Stimulated activated naive CD4-positive, alpha-beta T cell treated with Interleukin-2 at 50 U/mL for 16 hours (primary cell): ENCODE measurements around the gene NUFIP2.
A peak's percentile ranks its signal among the peaks of the same experiment; 100 is the strongest.
"Not testable (repeated sequence)": the region's sequence is repeated elsewhere in the genome, so short reads cannot be mapped to it uniquely, and the experiment has no call there.

Source experiments
- DNase-seq: peaks from one replicate; lab custom pipeline; 2025; lab: John Stamatoyannopoulos, UW

NUFIP2 gene

GRCh38 chr17:29238133-29238850 is 55.7 kb downstream of the NUFIP2 start:
- no peak for DNase-seq

- DNase-seq = no peak
Observed at GRCh38 chr17:29237476-29238132, 56.3 kb downstream of the NUFIP2 start.

DNA sequence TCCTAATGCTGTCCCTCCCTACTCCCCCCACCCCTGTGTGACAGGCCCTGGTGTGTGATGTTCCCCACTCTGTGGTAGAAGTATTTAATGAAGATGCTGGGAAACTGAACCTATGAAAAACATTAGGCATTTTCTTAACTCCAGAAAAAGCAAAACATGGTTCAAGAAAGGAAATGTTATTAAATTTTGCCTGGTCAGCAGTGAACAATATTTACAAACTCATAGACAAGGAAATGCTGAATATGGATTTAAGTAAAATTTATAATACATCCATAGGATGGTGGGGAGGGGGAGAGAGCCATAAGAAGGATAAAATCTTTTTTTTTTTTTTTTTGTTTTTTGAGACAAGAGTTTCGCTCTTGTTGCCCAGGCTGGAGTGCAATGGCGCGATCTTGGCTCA is 58.0 kb downstream of the NUFIP2 start:
- DNase-seq = no peak

GRCh38 chr17:29234972-29235371 is 59.0 kb downstream of the NUFIP2 start:
- DNase-seq = not testable (repeated sequence)

DNA sequence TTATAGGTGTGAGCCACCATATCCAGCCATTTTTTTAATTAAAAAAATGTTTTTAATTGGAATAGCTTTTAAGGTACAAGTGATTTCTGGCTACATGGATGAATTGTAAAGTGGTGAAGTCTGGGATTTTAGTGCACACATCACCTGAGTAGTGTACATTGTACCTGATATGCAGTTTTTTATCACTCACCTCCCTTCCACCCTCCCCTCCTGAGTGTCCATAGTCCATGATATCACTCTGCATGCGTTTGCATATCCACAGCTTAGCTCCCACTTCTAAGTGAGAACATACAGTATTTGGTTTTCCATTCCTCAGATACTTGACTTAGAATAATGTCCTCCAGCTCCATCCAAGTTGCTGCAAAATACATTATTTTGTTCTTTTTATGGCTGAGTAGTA is 60.6 kb downstream of the NUFIP2 start:
- no peak for DNase-seq

- no peak for DNase-seq
Observed at GRCh38 chr17:29225396-29225795, 68.6 kb downstream of the NUFIP2 start.

GRCh38 chr17:29221338-29221737 is 72.6 kb downstream of the NUFIP2 start:
- not testable (repeated sequence) for DNase-seq

- DNase-seq = peak; percentile 56
Observed at GRCh38 chr17:29219378-29220047, 74.4 kb downstream of the NUFIP2 start.

- no peak for DNase-seq
Observed at GRCh38 chr17:29216856-29217255, 77.1 kb downstream of the NUFIP2 start.

- no peak for DNase-seq
Observed at GRCh38 chr17:29216181-29216580, 77.8 kb downstream of the NUFIP2 start.

DNA sequence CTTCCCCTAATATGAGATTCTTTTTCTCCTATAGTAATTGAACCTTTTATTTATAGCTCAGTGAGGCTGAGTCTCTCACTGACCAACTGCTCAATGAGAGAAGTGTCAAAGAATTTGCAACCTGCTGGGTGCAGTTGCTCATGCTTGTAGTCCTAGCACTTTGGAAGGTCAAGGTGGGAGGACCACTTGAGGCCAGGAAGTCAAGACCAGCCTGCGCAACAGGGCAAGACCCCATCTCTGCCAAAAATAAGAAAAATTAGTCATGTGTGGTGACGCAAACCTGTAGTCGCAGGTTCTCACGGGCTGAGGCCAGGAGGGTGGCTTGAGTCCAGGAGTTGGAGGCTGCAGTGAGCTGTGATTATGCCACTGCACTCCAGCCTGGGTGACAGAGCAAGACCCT is 78.2 kb downstream of the NUFIP2 start:
- no peak for DNase-seq

- DNase-seq = no peak
Observed at GRCh38 chr17:29215174-29215573, 78.8 kb downstream of the NUFIP2 start.

DNA sequence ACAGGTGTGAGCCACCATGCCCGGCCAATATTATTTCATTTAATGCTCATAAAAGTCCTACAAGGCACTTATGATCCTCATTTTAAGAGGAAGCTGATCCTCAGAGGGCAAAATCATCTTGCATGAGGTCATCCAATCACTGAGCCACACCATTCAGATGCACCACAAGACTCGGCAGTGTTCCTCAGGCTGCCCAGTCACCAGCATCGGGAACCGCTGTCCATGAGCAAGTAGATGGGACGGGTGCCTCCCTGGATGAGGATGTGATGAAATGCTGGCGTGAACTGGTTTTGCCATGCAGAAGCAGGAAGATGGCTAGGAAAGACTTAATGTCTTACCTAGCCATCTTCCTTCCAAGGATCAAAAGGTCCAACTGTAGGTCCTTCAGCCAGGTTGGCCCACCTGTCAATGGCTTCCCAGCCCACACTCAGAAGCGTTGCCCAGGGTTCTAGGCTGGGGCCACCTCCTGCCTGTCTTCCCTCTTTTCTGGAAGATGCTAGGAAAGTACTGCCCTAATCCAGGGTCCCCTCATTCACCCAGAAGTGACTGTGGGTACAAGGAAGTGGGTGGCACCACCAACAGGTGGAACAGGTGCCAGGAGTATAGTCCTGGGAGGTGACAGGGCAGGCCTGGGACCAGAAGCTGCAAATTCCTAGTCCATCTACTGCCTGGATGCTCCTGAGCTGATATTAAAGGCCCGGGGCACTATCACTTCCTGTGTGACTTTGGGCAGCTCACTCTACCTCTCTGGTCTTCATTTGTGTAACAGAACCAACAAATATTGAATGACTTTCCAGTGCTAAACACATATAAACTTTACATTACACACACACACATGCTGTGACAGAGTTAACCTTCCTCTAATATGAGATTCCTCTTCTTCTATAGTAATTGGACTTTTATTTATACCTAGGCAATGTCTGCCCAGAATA is 79.5 kb downstream of the NUFIP2 start:
- no peak for DNase-seq

DNA sequence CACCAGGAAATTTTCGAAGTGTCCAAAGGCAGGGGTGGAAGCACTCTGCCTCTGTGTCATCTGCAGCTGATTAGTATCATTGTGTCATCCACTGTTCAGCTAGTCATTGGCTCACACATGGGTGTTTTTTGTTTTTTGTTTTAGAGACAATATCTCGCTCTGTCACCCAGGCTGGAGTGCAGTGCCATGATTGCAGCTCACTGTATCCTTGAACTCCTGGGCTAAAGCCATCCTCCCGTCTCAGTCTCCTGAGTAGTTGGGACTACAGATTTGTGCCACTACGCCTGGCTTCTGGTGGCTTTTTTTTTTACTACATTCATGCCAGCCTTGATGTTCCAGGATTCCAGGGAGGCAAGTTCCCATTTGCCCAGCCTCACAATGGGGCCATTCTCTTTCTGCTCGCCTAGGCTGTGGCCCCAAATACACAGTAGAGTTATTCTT is 81.2 kb downstream of the NUFIP2 start:
- DNase-seq = no peak

DNA sequence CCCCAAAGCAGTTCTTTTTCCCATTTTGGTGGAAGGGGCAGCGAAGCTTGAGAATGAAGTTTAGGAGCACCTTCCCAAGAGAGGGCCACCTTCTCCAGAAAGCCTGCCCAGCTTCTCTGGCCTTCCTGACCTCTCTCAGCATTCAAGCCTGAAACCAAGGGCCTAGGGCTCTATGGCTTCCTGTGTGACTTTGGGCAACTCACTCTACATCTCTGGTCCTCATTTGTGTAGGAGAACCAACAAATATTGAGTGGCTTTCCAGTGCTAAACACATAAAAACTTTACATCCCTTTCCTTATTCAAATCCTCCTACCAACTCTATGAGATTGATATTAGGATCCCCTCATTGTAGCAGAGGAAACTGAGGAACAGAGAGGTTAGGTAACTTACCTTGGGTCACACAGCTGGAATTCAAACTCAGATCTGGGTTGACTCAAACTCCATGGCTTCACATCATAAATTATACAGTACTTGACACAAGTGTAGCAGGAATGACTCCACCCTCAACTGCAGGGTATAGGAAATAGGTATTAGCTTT is 81.8 kb downstream of the NUFIP2 start:
- DNase-seq = no peak

GRCh38 chr17:29210879-29211278 is 83.1 kb downstream of the NUFIP2 start:
- no peak for DNase-seq

GRCh38 chr17:29209073-29209472 is 84.9 kb downstream of the NUFIP2 start:
- DNase-seq = no peak

DNA sequence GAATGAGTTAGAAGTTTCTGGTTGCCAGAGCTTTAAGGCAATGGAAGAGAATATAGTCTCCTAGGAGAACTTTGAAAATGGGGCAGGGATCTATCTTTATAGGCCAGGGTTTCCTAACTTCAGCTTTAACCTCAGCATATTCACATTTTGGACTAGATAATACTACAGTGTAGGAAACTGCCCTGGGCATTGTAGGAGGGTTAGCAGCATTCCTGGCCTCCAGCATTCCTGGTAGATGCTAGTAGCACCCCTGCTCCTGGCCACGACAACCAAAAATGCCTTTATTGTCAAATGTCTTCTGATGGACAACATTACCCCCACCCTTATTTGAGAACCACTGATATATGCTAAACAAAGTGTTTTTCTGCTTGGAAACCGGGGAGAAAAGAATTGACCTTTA is 86.0 kb downstream of the NUFIP2 start:
- no peak for DNase-seq
